SU-DHL-6 (cell line): Measurements from ENCODE around the gene OR2AG2.

Source experiments
- H2AFZ ChIP-seq: fragments of 200-600 bp; sonication (generic); 2 replicates; pipeline ENCODE4 v1.6.1; 2014; ENCODE audit warnings: low read depth, mild to moderate bottlenecking, moderate library complexity, mixed read lengths, antibody characterized with exemption, low read length; ENCODE audit not compliant: severe bottlenecking
- H3F3A ChIP-seq: fragments of 200-600 bp; shearing (Covaris generic); 2 replicates; pipeline ENCODE4 v1.6.0; 2016; ENCODE audit warnings: antibody characterized with exemption, mild to moderate bottlenecking; ENCODE audit not compliant: insufficient read depth
- H3K27ac ChIP-seq: fragments of 200-600 bp; sonication (generic); 2 replicates; pipeline ENCODE4 v1.5.1; 2016; ENCODE audit warnings: low read depth, mild to moderate bottlenecking, low read length, moderate library complexity, mixed read lengths
- H3K27me3 ChIP-seq: fragments of 200-600 bp; sonication (generic), shearing (Covaris generic); 2 replicates; pipeline ENCODE4 v1.6.0; 2014; ENCODE audit warnings: mild to moderate bottlenecking, low read length
- H3K36me3 ChIP-seq: fragments of 200-600 bp; sonication (generic); 2 replicates; pipeline ENCODE4 v1.6.1; 2014; ENCODE audit warnings: mild to moderate bottlenecking, low read length, mixed read lengths
- H3K4me2 ChIP-seq: fragments of 300-600, 200-600 bp; shearing (Covaris generic), sonication (generic); 2 replicates; pipeline ENCODE4 v1.6.0; 2014; ENCODE audit warnings: low read length, low read depth, mild to moderate bottlenecking; ENCODE audit not compliant: poor library complexity, severe bottlenecking
- H3K4me3 ChIP-seq: fragments of 200-600 bp; sonication (generic); 2 replicates; pipeline ENCODE4 v1.5.1; 2014; ENCODE audit warnings: antibody characterized with exemption, low read length, mild to moderate bottlenecking, mixed read lengths; ENCODE audit not compliant: insufficient read depth, poor library complexity, severe bottlenecking
- H3K79me2 ChIP-seq: fragments of 200-600 bp; sonication (generic); 2 replicates; pipeline ENCODE4 v1.6.1; 2014; ENCODE audit warnings: mild to moderate bottlenecking, low read length, moderate library complexity; ENCODE audit not compliant: insufficient read depth
- H3K9ac ChIP-seq: fragments of 200-600 bp; sonication (generic); 2 replicates; pipeline ENCODE4 v1.7.0; 2014; ENCODE audit warnings: mild to moderate bottlenecking, low read length
- H3K9me2 ChIP-seq: fragments of 200-600 bp; sonication (generic); replicated peaks from 2 replicates; pipeline ENCODE4 v1.6.1; 2014; ENCODE audit warnings: low read length; ENCODE audit not compliant: insufficient read depth
- H3K9me3 ChIP-seq: fragments of 200-600 bp; sonication (generic); 2 replicates; pipeline ENCODE4 v1.6.1; 2014; ENCODE audit warnings: low read length, mixed read lengths; ENCODE audit not compliant: insufficient read depth
- H4K20me1 ChIP-seq: fragments of 200-600 bp; sonication (generic); 2 replicates; pipeline ENCODE4 v1.6.1; 2014; ENCODE audit warnings: low read depth, mild to moderate bottlenecking, antibody characterized with exemption, low read length, moderate library complexity, mixed read lengths
- EZH2phosphoT487 ChIP-seq: fragments of 200-600 bp; sonication (generic), shearing (Covaris generic); conservative IDR thresholded peaks from 2 replicates; pipeline ENCODE4 v1.6.1; 2018; ENCODE audit warnings: mild to moderate bottlenecking, antibody characterized with exemption, low read length, moderate library complexity, mixed read lengths
- TF ChIP-seq, protein P1 (sequence below): fragments of 200-600 bp; sonication (generic); IDR thresholded peaks from one replicate; pipeline ENCODE4 v1.5.1; 2017; ENCODE audit warnings: antibody characterized with exemption, mild to moderate bottlenecking, low read length, moderate library complexity; ENCODE audit not compliant: insufficient read depth, poor library complexity, severe bottlenecking

Gene OR2AG2

DNA sequence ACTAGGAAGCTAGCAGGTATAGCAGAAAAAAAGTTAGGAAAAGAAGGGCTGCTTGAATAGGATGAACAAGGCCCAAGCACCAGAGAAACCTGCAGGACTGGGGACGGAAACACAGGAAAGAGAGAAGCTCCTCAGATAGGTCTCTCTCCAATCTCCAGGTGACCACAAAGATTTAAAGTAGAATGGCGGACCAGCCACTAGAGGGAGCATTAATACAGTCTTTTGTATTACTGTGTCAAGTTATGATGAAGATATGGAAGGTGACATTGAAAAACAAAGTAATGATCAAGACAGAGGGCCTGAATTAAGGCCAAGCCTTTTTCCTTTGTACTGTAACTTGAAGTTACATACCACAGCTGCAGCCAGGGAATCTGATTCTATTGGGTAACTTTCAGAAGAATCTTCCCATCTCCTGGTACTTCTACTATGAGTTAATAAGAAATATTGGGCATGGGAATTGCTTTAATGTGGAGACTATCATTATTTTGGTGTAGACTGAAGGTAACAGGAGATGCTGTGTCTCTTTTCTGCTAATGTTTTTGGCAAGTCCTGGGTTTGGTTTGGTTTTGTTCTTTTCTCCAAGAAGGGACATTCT lies 33.8 kb downstream of the OR2AG2 start:
- no peaks in the 10 kb centered on the region for H3K79me2 ChIP-seq
- no peak for TF ChIP-seq EZH2phosphoT487
- TF ChIP-seq, protein P1, sequence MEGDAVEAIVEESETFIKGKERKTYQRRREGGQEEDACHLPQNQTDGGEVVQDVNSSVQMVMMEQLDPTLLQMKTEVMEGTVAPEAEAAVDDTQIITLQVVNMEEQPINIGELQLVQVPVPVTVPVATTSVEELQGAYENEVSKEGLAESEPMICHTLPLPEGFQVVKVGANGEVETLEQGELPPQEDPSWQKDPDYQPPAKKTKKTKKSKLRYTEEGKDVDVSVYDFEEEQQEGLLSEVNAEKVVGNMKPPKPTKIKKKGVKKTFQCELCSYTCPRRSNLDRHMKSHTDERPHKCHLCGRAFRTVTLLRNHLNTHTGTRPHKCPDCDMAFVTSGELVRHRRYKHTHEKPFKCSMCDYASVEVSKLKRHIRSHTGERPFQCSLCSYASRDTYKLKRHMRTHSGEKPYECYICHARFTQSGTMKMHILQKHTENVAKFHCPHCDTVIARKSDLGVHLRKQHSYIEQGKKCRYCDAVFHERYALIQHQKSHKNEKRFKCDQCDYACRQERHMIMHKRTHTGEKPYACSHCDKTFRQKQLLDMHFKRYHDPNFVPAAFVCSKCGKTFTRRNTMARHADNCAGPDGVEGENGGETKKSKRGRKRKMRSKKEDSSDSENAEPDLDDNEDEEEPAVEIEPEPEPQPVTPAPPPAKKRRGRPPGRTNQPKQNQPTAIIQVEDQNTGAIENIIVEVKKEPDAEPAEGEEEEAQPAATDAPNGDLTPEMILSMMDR: peak; percentile 82
- no peaks in the 10 kb centered on the region for H3K36me3 ChIP-seq
- H3K4me3 ChIP-seq: no peak overlapping the region
- no peak overlapping the region for H3K9ac ChIP-seq
- no peaks in the 10 kb centered on the region for H4K20me1 ChIP-seq
- no peaks in the 10 kb centered on the region for H3K9me2 ChIP-seq
- H3F3A ChIP-seq: no peaks in the 10 kb centered on the region
- no peak overlapping the region for H3K27ac ChIP-seq
- no peak overlapping the region for H2AFZ ChIP-seq
- H3K4me2 ChIP-seq: no peak overlapping the region
- H3K9me3 ChIP-seq: no peaks in the 10 kb centered on the region
- 0 out of 2 replicates have a peak, but pooled peaks cover 3% of the 10 kb centered on the region for H3K27me3 ChIP-seq

DNA sequence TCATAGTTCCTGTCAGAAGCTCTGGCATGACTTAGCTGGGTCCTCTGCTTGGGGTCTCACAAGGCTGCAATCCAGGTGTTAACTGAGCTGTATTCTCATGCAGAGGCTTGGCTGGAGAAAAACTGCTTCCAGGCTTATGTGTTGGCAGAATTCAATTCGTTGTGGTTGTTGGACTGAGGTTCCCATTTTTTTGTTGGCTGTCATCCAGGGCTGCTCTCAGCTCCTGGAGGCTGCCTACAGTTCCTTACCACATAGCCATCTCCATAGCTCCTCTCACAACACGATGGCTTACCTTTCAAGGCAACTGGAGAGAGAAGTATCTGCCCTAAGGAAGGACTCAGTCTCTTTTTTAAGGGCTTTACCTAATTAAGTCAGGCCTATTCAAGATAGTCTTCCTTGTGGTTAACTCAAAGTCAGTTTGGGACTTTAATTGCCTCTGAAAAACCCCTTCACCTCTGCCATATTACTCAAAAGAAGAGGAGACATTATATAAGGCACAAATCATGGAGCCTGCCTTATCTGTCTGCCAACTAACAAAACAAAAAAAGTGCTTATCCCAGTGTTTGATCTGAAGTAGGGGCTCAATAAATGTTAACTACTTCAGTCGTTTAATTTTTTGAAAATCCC lies 35.2 kb downstream of the OR2AG2 start:
- no peaks in the 10 kb centered on the region for H3K9me3 ChIP-seq
- TF ChIP-seq, protein P1: no peak
- no peak for TF ChIP-seq EZH2phosphoT487
- no peaks in the 10 kb centered on the region for H3K36me3 ChIP-seq
- no peak overlapping the region for H3K9ac ChIP-seq
- H3K27me3 ChIP-seq: 0 out of 2 replicates have a peak, but pooled peaks cover 3% of the 10 kb centered on the region
- H3K27ac ChIP-seq: no peak overlapping the region
- H3K4me3 ChIP-seq: no peak overlapping the region
- H3K79me2 ChIP-seq: no peaks in the 10 kb centered on the region
- no peaks in the 10 kb centered on the region for H3K9me2 ChIP-seq
- H3K4me2 ChIP-seq: no peak overlapping the region
- no peaks in the 10 kb centered on the region for H4K20me1 ChIP-seq
- H2AFZ ChIP-seq: no peak overlapping the region
- H3F3A ChIP-seq: no peaks in the 10 kb centered on the region

DNA sequence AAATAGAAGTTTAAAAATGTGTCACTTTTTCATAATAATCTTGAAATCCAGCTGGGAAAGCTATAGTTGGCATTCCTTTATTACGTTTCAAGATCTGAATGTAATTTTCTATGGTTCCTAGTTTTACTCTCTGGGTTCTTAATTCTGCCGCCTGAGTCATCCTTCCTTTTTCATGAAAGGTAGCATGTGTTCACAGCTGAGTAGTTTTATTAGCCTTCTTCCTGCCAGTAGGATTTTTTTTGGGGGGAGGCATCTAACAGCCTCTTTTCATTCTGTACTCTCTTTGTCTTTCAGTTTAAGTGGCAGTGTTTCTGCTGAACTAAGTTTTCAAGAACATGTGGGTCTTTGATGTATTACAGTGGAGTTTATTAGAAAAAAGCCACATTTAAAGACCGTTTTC lies 36.5 kb downstream of the OR2AG2 start:
- H3K9ac ChIP-seq: no peak overlapping the region
- H3K4me2 ChIP-seq: no peak overlapping the region
- no peak overlapping the region for H2AFZ ChIP-seq
- H4K20me1 ChIP-seq: no peaks in the 10 kb centered on the region
- no peaks in the 10 kb centered on the region for H3K9me2 ChIP-seq
- H3K27ac ChIP-seq: no peak overlapping the region
- 0 out of 2 replicates have a peak, but pooled peaks cover 3% of the 10 kb centered on the region for H3K27me3 ChIP-seq
- H3K4me3 ChIP-seq: no peak overlapping the region
- TF ChIP-seq, protein P1: no peak
- no peak for TF ChIP-seq EZH2phosphoT487
- no peaks in the 10 kb centered on the region for H3K36me3 ChIP-seq
- H3K79me2 ChIP-seq: no peaks in the 10 kb centered on the region
- H3F3A ChIP-seq: no peaks in the 10 kb centered on the region
- H3K9me3 ChIP-seq: no peaks in the 10 kb centered on the region
